Measurements from ENCODE around the gene AGBL4. TPM values are rescaled to one million over a fixed set of nuclear protein-coding genes. Genes with fewer than 3 reads are reported as not detected.

The AGBL4 gene
- total RNA-seq, 3 donors from 2014 or later: 0.46 to 0.57 TPM; not detected in 1

DNA sequence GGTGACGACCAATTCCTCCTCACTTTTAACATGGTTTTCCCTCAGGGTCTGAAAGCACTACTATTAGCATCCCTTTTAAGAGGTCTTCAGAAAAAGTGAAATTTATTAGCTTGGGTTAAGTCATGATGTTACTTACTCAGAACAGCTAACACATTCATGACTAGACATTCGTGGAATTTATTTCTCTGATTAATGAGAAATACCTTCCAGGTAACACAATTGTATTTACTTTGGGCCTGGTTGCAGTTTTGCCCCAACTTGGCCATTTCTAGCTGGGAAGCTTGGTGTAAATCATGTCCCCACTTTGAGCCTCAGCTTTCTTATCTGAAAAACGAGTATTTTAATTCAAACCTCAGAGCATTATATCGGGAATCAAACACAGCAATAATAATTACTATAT is 1432.6 kb downstream of the AGBL4 start:
- Histone ChIP-seq H3K36me3 (ENCODE audit: low read depth) (no peaks in the 10 kb centered on the region), H3K4me1 (ENCODE audit: low read depth) (no peaks in the 10 kb centered on the region), H3K4me3 (no peak overlapping the region), H3K9me3 (no peaks in the 10 kb centered on the region)
- ATAC-seq: no peak
- intact Hi-C loops (cut with DNase I, micrococcal nuclease): no loop called here
- no peak for DNase-seq
- TF ChIP-seq, protein P1, sequence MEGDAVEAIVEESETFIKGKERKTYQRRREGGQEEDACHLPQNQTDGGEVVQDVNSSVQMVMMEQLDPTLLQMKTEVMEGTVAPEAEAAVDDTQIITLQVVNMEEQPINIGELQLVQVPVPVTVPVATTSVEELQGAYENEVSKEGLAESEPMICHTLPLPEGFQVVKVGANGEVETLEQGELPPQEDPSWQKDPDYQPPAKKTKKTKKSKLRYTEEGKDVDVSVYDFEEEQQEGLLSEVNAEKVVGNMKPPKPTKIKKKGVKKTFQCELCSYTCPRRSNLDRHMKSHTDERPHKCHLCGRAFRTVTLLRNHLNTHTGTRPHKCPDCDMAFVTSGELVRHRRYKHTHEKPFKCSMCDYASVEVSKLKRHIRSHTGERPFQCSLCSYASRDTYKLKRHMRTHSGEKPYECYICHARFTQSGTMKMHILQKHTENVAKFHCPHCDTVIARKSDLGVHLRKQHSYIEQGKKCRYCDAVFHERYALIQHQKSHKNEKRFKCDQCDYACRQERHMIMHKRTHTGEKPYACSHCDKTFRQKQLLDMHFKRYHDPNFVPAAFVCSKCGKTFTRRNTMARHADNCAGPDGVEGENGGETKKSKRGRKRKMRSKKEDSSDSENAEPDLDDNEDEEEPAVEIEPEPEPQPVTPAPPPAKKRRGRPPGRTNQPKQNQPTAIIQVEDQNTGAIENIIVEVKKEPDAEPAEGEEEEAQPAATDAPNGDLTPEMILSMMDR (IDR thresholded peaks at IDR 0.05): no peak

DNA sequence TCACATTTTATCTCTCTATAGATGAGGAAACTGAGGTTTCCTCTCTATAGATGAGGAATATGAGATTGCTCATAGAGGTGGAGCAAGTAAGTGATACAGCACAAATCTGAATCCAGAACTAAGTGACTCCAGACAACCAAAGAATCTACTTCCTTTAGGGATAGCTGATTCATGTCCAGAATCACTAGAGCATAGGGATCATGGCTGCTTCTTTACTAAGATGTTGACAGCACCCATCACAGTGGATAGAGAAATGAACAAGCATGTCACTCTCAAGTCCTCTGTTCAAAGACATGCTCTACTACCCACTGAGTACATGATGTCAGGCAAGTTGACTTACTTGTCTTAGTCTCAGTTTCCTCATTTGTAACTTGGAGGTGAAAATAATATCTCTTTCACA is 1435.7 kb downstream of the AGBL4 start:
- intact Hi-C loops (cut with DNase I, micrococcal nuclease): no loop called here
- no peaks in the 10 kb centered on the region for H3K9me3 ChIP-seq
- ATAC-seq (no peak), DNase-seq (no peak)
- H3K4me3 ChIP-seq: no peak overlapping the region
- H3K36me3 ChIP-seq (ENCODE audit: low read depth): no peaks in the 10 kb centered on the region
- TF ChIP-seq, protein P1 (IDR thresholded peaks at IDR 0.05): no peak
- no peaks in the 10 kb centered on the region for H3K4me1 ChIP-seq (ENCODE audit: low read depth)

DNA sequence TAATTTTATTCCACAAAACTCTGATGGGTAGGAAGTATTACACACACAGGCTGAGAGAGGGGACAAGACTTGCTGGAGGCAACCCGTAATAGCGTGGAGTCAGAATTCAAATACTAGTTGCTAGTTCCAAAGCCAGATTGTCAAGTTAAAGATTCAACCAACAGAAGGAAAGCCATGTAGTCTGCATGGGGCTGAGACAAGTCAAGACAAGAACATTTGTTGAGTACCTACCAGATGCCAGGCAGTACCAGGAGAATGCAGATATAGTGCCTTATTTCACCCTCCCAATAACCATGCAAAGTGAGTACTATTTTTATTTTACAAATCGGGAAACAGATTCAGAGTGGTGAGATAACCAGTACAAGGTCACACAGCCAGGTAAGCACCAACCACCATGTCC is 1441.3 kb downstream of the AGBL4 start:
- H3K4me3 ChIP-seq: no peak overlapping the region
- H3K36me3 ChIP-seq (ENCODE audit: low read depth): no peaks in the 10 kb centered on the region
- ATAC-seq (no peak), DNase-seq (no peak)
- intact Hi-C loops (cut with DNase I, micrococcal nuclease): no loop called here
- TF ChIP-seq, protein P1 (IDR thresholded peaks at IDR 0.05): no peak
- H3K4me1 ChIP-seq (ENCODE audit: low read depth): no peaks in the 10 kb centered on the region
- no peaks in the 10 kb centered on the region for H3K9me3 ChIP-seq

DNA sequence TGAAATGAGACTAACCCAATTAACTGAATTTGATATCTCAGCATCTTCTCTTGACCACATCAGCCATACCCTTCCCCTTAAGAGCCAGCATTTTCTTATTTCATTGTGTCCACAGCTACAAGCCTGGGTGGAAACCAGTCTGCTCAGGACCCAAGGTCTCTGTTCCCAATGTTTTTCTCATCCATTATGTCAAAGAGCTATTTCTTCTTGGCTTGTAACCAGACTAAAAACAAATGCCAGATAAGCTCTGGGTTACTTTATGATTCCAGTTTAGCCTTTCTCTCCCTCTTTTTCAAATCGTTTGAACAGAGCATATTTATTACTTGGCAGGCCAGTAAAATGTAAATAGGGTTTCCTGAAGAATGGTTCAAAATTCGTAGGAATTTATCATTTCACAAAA is 1442.5 kb downstream of the AGBL4 start:
- intact Hi-C loops (cut with DNase I, micrococcal nuclease): no loop called here
- Histone ChIP-seq H3K36me3 (ENCODE audit: low read depth) (no peaks in the 10 kb centered on the region), H3K4me3 (no peak overlapping the region), H3K4me1 (ENCODE audit: low read depth) (no peaks in the 10 kb centered on the region), H3K9me3 (no peaks in the 10 kb centered on the region)
- DNase-seq: no peak
- TF ChIP-seq, protein P1 (IDR thresholded peaks at IDR 0.05): no peak
- peak; percentile 51 for ATAC-seq

DNA sequence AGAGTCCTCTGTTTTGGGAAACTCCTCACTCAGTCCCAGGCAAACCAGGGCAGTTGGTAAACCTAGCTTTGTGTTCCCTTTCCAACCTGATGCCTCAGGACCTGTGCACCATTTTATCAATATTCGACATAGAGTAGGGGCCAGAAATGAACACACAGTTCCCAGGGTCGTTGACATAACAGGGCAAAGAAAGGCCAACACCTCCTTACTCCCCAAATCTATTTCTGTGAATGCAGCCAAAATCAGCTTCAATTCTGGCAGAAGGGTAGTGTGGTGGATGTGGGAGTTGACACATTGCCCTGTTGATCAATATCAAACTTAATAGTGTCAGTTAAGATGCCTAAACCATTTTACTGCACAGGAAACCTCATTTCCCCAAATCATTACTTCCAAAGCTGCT is 1447.2 kb downstream of the AGBL4 start:
- ATAC-seq (no peak), DNase-seq (no peak)
- Histone ChIP-seq H3K36me3 (ENCODE audit: low read depth) (no peaks in the 10 kb centered on the region), H3K4me3 (no peak overlapping the region), H3K9me3 (no peaks in the 10 kb centered on the region), H3K4me1 (ENCODE audit: low read depth) (no peaks in the 10 kb centered on the region)
- intact Hi-C loops (cut with DNase I, micrococcal nuclease): no loop called here
- TF ChIP-seq, protein P1 (IDR thresholded peaks at IDR 0.05): no peak

DNA sequence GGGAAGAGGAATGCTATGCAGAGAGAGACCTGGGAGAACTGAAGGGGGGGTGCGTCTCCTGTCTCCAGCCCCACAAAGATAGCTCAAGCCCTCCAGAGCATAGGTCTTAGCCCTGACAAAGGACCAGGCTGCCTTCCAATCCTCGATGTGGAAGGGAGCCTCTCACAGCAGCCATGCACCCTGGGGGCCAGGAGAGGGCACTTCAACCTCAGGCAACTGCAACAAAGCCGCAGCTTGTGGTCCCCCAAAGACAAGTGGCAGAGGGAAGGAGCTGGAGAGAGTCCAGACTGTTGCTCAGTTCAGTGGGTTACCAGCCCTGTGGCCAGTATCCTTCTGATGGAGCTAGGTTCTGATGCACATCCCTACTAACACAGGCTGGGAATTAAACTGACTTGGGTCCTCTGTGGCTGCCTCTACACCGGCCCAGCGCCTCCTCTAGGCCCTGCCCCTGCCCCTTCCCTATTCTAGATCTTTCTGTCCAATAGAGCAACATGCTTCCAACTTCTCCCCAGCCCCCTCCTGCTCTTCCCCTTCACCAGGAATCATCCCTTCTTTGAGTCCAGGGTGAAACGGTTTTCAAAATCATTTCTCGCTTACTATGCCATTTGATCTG is 1451.0 kb downstream of the AGBL4 start:
- H3K36me3 ChIP-seq (ENCODE audit: low read depth): no peaks in the 10 kb centered on the region
- intact Hi-C loops (cut with DNase I, micrococcal nuclease): no loop called here
- TF ChIP-seq, protein P1 (IDR thresholded peaks at IDR 0.05): peak; percentile 22
- no peaks in the 10 kb centered on the region for H3K9me3 ChIP-seq
- no peak overlapping the region for H3K4me3 ChIP-seq
- H3K4me1 ChIP-seq (ENCODE audit: low read depth): no peaks in the 10 kb centered on the region
- DNase-seq: peak; percentile 7 to 43 (median 25)
- peak; percentile 45 for ATAC-seq
